HEK293 (cell line): ENCODE data around the gene PHETA2.

Experiments
- GLI2 ChIP-seq: fragments of 450-650 bp; formaldehyde crosslinking; IDR thresholded peaks from 2 replicates; pipeline ENCODE4; 2017; ENCODE audit warnings: missing biosample characterization, missing genetic modification characterization, low read depth, borderline replicate concordance
- GLIS1 ChIP-seq: fragments of 450-650 bp; formaldehyde crosslinking; IDR thresholded peaks from 2 replicates; pipeline ENCODE4 v1.5.1; 2016; ENCODE audit warnings: missing biosample characterization, missing genetic modification characterization
- KLF1 ChIP-seq: fragments of 450-650 bp; formaldehyde crosslinking; IDR thresholded peaks from 2 replicates; pipeline ENCODE4 v1.5.1; 2016; ENCODE audit warnings: missing biosample characterization, missing genetic modification characterization
- KLF10 ChIP-seq: fragments of 450-650 bp; IDR thresholded peaks from 2 replicates; pipeline ENCODE4 v1.5.1; 2018; ENCODE audit warnings: missing biosample characterization, mild to moderate bottlenecking, missing genetic modification characterization
- KLF16 ChIP-seq: fragments of 450-650 bp; formaldehyde crosslinking; IDR thresholded peaks from 2 replicates; pipeline ENCODE4 v1.5.1; 2017; ENCODE audit warnings: missing biosample characterization, missing genetic modification characterization
- KLF7 ChIP-seq: fragments of 450-650 bp; formaldehyde crosslinking; IDR thresholded peaks from 2 replicates; pipeline ENCODE4 v1.5.1; 2016; ENCODE audit warnings: missing biosample characterization, missing genetic modification characterization, borderline replicate concordance
- KLF8 ChIP-seq: fragments of 450-650 bp; formaldehyde crosslinking; IDR thresholded peaks from 2 replicates; pipeline ENCODE4 v1.5.1; 2016; ENCODE audit warnings: missing biosample characterization, missing genetic modification characterization
- KLF9 ChIP-seq: fragments of 450-650 bp; formaldehyde crosslinking; IDR thresholded peaks from 2 replicates; pipeline ENCODE4 v1.5.1; 2016; ENCODE audit warnings: missing biosample characterization, missing genetic modification characterization, low read depth
- PRDM10 ChIP-seq: fragments of 450-650 bp; formaldehyde crosslinking; IDR thresholded peaks from 2 replicates; pipeline ENCODE4 v1.5.1; 2016; ENCODE audit warnings: missing biosample characterization, missing genetic modification characterization
- SP3 ChIP-seq: fragments of 450-650 bp; formaldehyde crosslinking; IDR thresholded peaks from 2 replicates; pipeline ENCODE4 v1.5.1; 2016; ENCODE audit warnings: missing biosample characterization, missing genetic modification characterization
- ZBTB17 ChIP-seq: fragments of 450-650 bp; formaldehyde crosslinking; IDR thresholded peaks from 2 replicates; pipeline ENCODE4 v1.5.1; 2016; ENCODE audit warnings: missing biosample characterization, missing genetic modification characterization
- ZFHX2 ChIP-seq: fragments of 450-650 bp; formaldehyde crosslinking; conservative IDR thresholded peaks from 2 replicates; pipeline ENCODE4 v1.5.1; 2016; ENCODE audit warnings: missing biosample characterization, missing genetic modification characterization
- ZFP69B ChIP-seq: fragments of 450-650 bp; formaldehyde crosslinking; IDR thresholded peaks from 2 replicates; pipeline ENCODE4 v1.5.1; 2016; ENCODE audit warnings: missing biosample characterization, missing genetic modification characterization
- ZNF146 ChIP-seq: fragments of 450-650 bp; formaldehyde crosslinking; IDR thresholded peaks from 2 replicates; pipeline ENCODE4 v1.5.1; 2016; ENCODE audit warnings: missing biosample characterization, missing genetic modification characterization
- ZNF248 ChIP-seq: fragments of 450-650 bp; formaldehyde crosslinking; IDR thresholded peaks from 2 replicates; pipeline ENCODE4 v1.5.1; 2017; ENCODE audit warnings: missing biosample characterization, missing genetic modification characterization
- ZNF335 ChIP-seq: fragments of 450-650 bp; formaldehyde crosslinking; conservative IDR thresholded peaks from 2 replicates; pipeline ENCODE4 v1.5.1; 2016; ENCODE audit warnings: missing biosample characterization, missing genetic modification characterization
- ZNF37A ChIP-seq: fragments of 450-650 bp; IDR thresholded peaks from 2 replicates; pipeline ENCODE4 v1.5.1; 2018; ENCODE audit warnings: missing biosample characterization, missing genetic modification characterization
- ZNF398 ChIP-seq: fragments of 450-650 bp; formaldehyde crosslinking; IDR thresholded peaks from 2 replicates; pipeline ENCODE4 v1.5.1; 2017; ENCODE audit warnings: missing biosample characterization, missing genetic modification characterization
- ZNF521 ChIP-seq: fragments of 450-650 bp; formaldehyde crosslinking; IDR thresholded peaks from 2 replicates; pipeline ENCODE4 v1.5.1; 2017; ENCODE audit warnings: missing biosample characterization, mild to moderate bottlenecking, missing genetic modification characterization
- ZSCAN16 ChIP-seq: fragments of 450-650 bp; formaldehyde crosslinking; IDR thresholded peaks from 2 replicates; pipeline ENCODE4 v1.5.1; 2016; ENCODE audit warnings: missing biosample characterization, missing genetic modification characterization
- ZSCAN18 ChIP-seq: fragments of 450-650 bp; formaldehyde crosslinking; IDR thresholded peaks from 2 replicates; pipeline ENCODE4 v1.5.1; 2016; ENCODE audit warnings: missing biosample characterization, missing genetic modification characterization
- ZSCAN30 ChIP-seq: fragments of 450-650 bp; IDR thresholded peaks from 2 replicates; pipeline ENCODE4 v1.5.1; 2018; ENCODE audit warnings: missing biosample characterization, mild to moderate bottlenecking, missing genetic modification characterization, moderate library complexity
- ZXDB ChIP-seq: fragments of 450-650 bp; formaldehyde crosslinking; IDR thresholded peaks from 2 replicates; pipeline ENCODE4 v1.5.1; 2016; ENCODE audit warnings: missing biosample characterization, missing genetic modification characterization
- TF ChIP-seq, protein P1 (sequence below): fragments of 450-650 bp; formaldehyde crosslinking; IDR thresholded peaks from 2 replicates; pipeline ENCODE4 v1.5.1; 2016; ENCODE audit warnings: missing biosample characterization, missing genetic modification characterization
- TF ChIP-seq, protein P2 (sequence below): fragments of 450-650 bp; formaldehyde crosslinking; IDR thresholded peaks from 2 replicates; pipeline ENCODE4 v1.5.1; 2016; ENCODE audit warnings: missing biosample characterization, missing genetic modification characterization
- TF ChIP-seq, protein P3 (sequence below): fragments of 450-650 bp; formaldehyde crosslinking; IDR thresholded peaks from 2 replicates; pipeline ENCODE4; 2016; ENCODE audit warnings: missing biosample characterization, missing genetic modification characterization
- TF ChIP-seq, protein P4 (sequence below): fragments of 450-650 bp; formaldehyde crosslinking; IDR thresholded peaks from 2 replicates; pipeline ENCODE4 v1.5.1; 2016; ENCODE audit warnings: missing biosample characterization, missing genetic modification characterization

The PHETA2 gene

GRCh38 chr22:42079319-42080251 is 5.5 kb downstream of the PHETA2 start, which contains the start of gene SMDT1 (continued):
- TF ChIP-seq GLI2 (tag by site-specific recombination) (no peak), ZBTB17 (tag by site-specific recombination) (peak; percentile 68), ZFP69B (peak; percentile 70), ZNF37A (tag by site-specific recombination) (peak; percentile 76), GLIS1 (tag by site-specific recombination) (peak; percentile 79), ZSCAN16 (tag by site-specific recombination) (no peak), PRDM10 (tag by site-specific recombination) (peak; percentile 49; the same call in 1 of the 2 replicates), ZXDB (tag by site-specific recombination) (peak; percentile 96), ZNF398 (tag by site-specific recombination) (peak; percentile 79), KLF8 (tag by site-specific recombination) (peak; percentile 98), ZSCAN30 (tag by site-specific recombination) (peak; percentile 27; the same call in 1 of the 2 replicates), ZNF521 (tag by site-specific recombination) (no peak), KLF1 (tag by site-specific recombination) (peak; percentile 86), ZNF146 (tag by site-specific recombination) (no peak), KLF16 (tag by site-specific recombination) (peak; percentile 97), KLF10 (tag by site-specific recombination) (peak; percentile 89), ZSCAN18 (tag by site-specific recombination) (no peak), ZNF335 (peak; percentile 87), KLF9 (tag by site-specific recombination) (peak; percentile 87), KLF7 (peak; percentile 86), ZFHX2 (tag by site-specific recombination) (peak; percentile 88), SP3 (tag by site-specific recombination) (peak; percentile 94), ZNF248 (tag by site-specific recombination) (no peak)
- TF ChIP-seq, protein P1, sequence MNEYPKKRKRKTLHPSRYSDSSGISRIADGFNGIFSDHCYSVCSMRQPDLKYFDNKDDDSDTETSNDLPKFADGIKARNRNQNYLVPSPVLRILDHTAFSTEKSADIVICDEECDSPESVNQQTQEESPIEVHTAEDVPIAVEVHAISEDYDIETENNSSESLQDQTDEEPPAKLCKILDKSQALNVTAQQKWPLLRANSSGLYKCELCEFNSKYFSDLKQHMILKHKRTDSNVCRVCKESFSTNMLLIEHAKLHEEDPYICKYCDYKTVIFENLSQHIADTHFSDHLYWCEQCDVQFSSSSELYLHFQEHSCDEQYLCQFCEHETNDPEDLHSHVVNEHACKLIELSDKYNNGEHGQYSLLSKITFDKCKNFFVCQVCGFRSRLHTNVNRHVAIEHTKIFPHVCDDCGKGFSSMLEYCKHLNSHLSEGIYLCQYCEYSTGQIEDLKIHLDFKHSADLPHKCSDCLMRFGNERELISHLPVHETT (tag by site-specific recombination) = peak; percentile 83; the same call in 1 of the 2 replicates
- TF ChIP-seq, protein P2, sequence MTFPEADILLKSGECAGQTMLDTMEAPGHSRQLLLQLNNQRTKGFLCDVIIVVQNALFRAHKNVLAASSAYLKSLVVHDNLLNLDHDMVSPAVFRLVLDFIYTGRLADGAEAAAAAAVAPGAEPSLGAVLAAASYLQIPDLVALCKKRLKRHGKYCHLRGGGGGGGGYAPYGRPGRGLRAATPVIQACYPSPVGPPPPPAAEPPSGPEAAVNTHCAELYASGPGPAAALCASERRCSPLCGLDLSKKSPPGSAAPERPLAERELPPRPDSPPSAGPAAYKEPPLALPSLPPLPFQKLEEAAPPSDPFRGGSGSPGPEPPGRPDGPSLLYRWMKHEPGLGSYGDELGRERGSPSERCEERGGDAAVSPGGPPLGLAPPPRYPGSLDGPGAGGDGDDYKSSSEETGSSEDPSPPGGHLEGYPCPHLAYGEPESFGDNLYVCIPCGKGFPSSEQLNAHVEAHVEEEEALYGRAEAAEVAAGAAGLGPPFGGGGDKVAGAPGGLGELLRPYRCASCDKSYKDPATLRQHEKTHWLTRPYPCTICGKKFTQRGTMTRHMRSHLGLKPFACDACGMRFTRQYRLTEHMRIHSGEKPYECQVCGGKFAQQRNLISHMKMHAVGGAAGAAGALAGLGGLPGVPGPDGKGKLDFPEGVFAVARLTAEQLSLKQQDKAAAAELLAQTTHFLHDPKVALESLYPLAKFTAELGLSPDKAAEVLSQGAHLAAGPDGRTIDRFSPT = peak; percentile 100
- TF ChIP-seq, protein P3, sequence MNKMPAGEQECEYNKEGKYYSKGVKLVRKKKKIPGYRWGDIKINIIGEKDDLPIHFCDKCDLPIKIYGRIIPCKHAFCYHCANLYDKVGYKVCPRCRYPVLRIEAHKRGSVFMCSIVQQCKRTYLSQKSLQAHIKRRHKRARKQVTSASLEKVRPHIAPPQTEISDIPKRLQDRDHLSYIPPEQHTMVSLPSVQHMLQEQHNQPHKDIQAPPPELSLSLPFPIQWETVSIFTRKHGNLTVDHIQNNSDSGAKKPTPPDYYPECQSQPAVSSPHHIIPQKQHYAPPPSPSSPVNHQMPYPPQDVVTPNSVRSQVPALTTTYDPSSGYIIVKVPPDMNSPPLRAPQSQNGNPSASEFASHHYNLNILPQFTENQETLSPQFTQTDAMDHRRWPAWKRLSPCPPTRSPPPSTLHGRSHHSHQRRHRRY (tag by site-specific recombination) = no peak
- TF ChIP-seq, protein P4, sequence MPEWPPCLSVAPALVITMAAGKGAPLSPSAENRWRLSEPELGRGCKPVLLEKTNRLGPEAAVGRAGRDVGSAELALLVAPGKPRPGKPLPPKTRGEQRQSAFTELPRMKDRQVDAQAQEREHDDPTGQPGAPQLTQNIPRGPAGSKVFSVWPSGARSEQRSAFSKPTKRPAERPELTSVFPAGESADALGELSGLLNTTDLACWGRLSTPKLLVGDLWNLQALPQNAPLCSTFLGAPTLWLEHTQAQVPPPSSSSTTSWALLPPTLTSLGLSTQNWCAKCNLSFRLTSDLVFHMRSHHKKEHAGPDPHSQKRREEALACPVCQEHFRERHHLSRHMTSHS = no peak
